ENCODE measurements around the gene KIF13A. TPM values are rescaled to one million over a fixed set of nuclear protein-coding genes. Genes with fewer than 3 reads are reported as not detected.
"Not testable (repeated sequence)": the region's sequence is repeated elsewhere in the genome, so short reads cannot be mapped to it uniquely, and the experiment has no call there.

The KIF13A gene
- total RNA-seq, 3 donors from 2014 or later = 45.6 to 85.9 (median 46.9) TPM

GRCh38 chr6:17741507-17741906 is 245.9 kb downstream of the KIF13A start:
- DNase-seq = no peak
- Histone ChIP-seq H3K36me3 (ENCODE audit: low read depth) (no peaks in the 10 kb centered on the region), H3K9me3 (peaks cover 23% of the 10 kb centered on the region), H3K4me1 (ENCODE audit: low read depth) (no peaks in the 10 kb centered on the region), H3K4me3 (no peak overlapping the region)
- TF ChIP-seq, protein P1, sequence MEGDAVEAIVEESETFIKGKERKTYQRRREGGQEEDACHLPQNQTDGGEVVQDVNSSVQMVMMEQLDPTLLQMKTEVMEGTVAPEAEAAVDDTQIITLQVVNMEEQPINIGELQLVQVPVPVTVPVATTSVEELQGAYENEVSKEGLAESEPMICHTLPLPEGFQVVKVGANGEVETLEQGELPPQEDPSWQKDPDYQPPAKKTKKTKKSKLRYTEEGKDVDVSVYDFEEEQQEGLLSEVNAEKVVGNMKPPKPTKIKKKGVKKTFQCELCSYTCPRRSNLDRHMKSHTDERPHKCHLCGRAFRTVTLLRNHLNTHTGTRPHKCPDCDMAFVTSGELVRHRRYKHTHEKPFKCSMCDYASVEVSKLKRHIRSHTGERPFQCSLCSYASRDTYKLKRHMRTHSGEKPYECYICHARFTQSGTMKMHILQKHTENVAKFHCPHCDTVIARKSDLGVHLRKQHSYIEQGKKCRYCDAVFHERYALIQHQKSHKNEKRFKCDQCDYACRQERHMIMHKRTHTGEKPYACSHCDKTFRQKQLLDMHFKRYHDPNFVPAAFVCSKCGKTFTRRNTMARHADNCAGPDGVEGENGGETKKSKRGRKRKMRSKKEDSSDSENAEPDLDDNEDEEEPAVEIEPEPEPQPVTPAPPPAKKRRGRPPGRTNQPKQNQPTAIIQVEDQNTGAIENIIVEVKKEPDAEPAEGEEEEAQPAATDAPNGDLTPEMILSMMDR (IDR thresholded peaks at IDR 0.05) = no peak
- no peak for ATAC-seq
- intact Hi-C loops (cut with DNase I, micrococcal nuclease) = no loop called here

DNA sequence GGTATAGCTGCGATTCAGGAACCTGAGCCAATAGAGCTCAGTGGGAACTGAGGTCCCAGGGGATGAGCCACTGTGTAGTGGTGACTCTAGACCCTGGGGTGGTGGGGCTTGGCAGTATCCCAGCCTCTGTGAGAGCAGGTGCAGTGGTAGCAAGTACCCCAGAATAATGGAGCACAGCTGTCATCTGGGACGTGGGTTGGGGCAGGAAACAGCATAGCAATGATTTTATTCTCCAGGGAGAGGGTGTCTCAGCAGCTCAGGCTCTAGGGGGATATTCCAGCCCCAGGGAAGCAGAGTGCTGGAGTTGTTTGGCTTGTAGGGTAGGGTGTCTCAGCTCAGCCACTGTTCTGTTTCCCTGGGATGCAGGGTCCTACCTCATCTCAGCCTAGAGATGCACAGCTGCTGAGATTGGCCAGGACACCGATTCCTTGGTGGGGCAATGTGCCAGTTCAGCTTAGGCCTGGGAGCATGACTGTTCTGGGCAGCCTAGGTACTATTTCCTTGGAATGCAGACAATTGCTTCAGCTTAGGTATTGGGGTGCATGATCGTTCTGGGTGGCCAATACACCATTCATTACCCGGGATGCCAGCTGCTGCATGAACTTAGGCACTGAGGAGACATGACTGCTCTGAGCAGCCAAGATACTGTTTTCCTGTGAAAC is 246.7 kb downstream of the KIF13A start:
- H3K9me3 ChIP-seq = peaks cover 23% of the 10 kb centered on the region
- intact Hi-C loops (cut with DNase I, micrococcal nuclease) = no loop called here
- no peak overlapping the region for H3K4me3 ChIP-seq
- TF ChIP-seq, protein P1 (IDR thresholded peaks at IDR 0.05) = no peak
- H3K4me1 ChIP-seq (ENCODE audit: low read depth) = no peaks in the 10 kb centered on the region
- ATAC-seq (no peak), DNase-seq (no peak)
- no peaks in the 10 kb centered on the region for H3K36me3 ChIP-seq (ENCODE audit: low read depth)

DNA sequence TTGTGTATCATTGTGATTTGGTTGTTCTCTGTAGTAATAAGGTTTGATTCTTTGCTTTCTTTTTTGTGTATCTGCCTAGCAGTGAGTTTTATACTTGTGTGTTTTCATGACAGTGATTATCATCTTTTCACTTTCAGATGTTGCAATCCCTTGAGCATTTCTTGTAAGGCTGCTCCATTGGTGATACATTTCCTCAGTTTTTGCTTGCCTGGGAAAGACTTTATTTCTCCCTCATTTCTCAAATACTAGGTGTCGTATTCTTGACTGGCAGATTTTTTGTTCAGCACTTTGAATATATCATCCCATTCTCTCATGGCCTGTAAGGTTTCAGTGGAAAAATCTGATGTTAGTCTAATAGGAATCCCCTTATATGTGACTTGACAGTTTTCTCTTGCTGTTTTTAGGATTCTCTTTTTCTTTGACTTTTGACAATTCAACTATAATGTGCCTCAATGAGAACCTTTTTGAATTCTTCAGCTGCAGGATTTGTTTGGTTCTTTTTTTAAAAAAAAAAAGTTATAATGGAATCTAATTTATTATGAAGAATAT is 249.7 kb downstream of the KIF13A start:
- H3K4me3 ChIP-seq = no peak overlapping the region
- DNase-seq (no peak), ATAC-seq (no peak)
- H3K36me3 ChIP-seq (ENCODE audit: low read depth) = no peaks in the 10 kb centered on the region
- H3K4me1 ChIP-seq (ENCODE audit: low read depth) = no peaks in the 10 kb centered on the region
- TF ChIP-seq, protein P1 (IDR thresholded peaks at IDR 0.05) = no peak
- intact Hi-C loops (cut with DNase I, micrococcal nuclease) = no loop called here
- H3K9me3 ChIP-seq = peaks cover 23% of the 10 kb centered on the region

GRCh38 chr6:17735311-17735710 is 252.1 kb downstream of the KIF13A start:
- intact Hi-C loops (cut with DNase I, micrococcal nuclease); H3K36me3 ChIP-seq (ENCODE audit: low read depth); DNase-seq; H3K4me1 ChIP-seq (ENCODE audit: low read depth); H3K4me3 ChIP-seq; ATAC-seq: not testable (repeated sequence)
- H3K9me3 ChIP-seq = peaks cover 23% of the 10 kb centered on the region

DNA sequence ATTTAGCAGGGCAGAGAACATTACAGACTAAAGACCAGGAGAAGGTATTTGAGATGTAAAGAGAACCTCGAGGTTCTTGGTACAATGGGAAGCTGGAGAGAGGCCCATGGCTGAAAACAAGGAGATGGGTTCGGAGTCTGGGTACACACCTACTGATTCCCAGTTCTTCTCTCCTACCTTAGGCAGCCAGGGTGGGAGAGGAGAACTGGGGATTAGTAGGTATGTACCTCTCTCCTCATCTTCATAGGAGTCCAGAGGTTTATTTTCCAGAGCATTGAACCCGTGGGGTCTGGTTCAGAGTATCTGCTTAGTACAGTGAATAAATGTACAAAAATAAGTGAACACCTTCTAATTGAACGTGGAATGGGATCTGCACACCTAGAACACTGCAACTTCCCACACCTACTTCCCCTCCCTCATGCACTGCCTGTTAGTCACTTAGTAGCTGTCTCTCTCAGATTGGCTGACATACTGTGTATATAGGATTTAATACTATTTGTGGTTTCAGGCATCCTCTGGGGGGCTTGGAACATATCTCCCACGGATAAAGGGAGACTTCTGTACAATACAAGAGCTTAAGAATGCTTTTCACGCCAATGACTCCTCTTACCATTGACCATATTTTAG is 257.2 kb downstream of the KIF13A start:
- TF ChIP-seq, protein P1 (IDR thresholded peaks at IDR 0.05) = no peak

More for the DNA sequence above, 257.2 kb downstream of the KIF13A start:
- Histone ChIP-seq H3K4me3 (no peak overlapping the region), H3K4me1 (ENCODE audit: low read depth) (no peaks in the 10 kb centered on the region), H3K36me3 (ENCODE audit: low read depth) (no peaks in the 10 kb centered on the region), H3K9me3 (no peaks in the 10 kb centered on the region)
- intact Hi-C loops (cut with DNase I, micrococcal nuclease) = no loop called here
- no peak for ATAC-seq
- no peak for DNase-seq
